Activated T-cell treated with anti-CD3 and anti-CD28 coated beads, Interleukin-2, amount 50 U/mL, for 1 hour (primary cell): ENCODE results near the gene DLGAP1.
"Not testable (repeated sequence)": the region's sequence is repeated elsewhere in the genome, so short reads cannot be mapped to it uniquely, and the experiment has no call there.

ENCODE experiments used
- DNase-seq: peaks from one replicate; pipeline ENCODE4 v3.0.0-alpha.2; 2020

The DLGAP1 gene

GRCh38 chr18:4384932-4385331, 70.2 kb downstream of the DLGAP1 start:
- DNase-seq, result no peak

- no peak for DNase-seq
Measured at GRCh38 chr18:4374564-4374963, 80.5 kb downstream of the DLGAP1 start.

- no peak for DNase-seq
Measured at GRCh38 chr18:4369705-4370104, 85.4 kb downstream of the DLGAP1 start.

- DNase-seq, result no peak
Measured at GRCh38 chr18:4360221-4360715, 94.8 kb downstream of the DLGAP1 start.

- no peak for DNase-seq
Measured at GRCh38 chr18:4358618-4359017, 96.5 kb downstream of the DLGAP1 start.

GRCh38 chr18:4357579-4357978, 97.5 kb downstream of the DLGAP1 start:
- DNase-seq, result no peak

GRCh38 chr18:4356929-4357328, 98.2 kb downstream of the DLGAP1 start:
- no peak for DNase-seq

GRCh38 chr18:4353853-4354418, 101.2 kb downstream of the DLGAP1 start:
- DNase-seq, result no peak

- DNase-seq, result no peak
Measured at GRCh38 chr18:4352746-4353551, 102.2 kb downstream of the DLGAP1 start.

GRCh38 chr18:4351005-4351404, 104.1 kb downstream of the DLGAP1 start:
- DNase-seq, result no peak

- DNase-seq, result no peak
Measured at GRCh38 chr18:4335386-4335785, 119.7 kb downstream of the DLGAP1 start.

GRCh38 chr18:4333043-4333442, 122.1 kb downstream of the DLGAP1 start:
- DNase-seq, result no peak

- DNase-seq, result no peak
Measured at GRCh38 chr18:4319738-4320677, 135.1 kb downstream of the DLGAP1 start.

- DNase-seq, result no peak
Measured at GRCh38 chr18:4318311-4318710, 136.8 kb downstream of the DLGAP1 start.

- DNase-seq, result not testable (repeated sequence)
Measured at GRCh38 chr18:4311945-4312344, 143.2 kb downstream of the DLGAP1 start.

- no peak for DNase-seq
Measured at GRCh38 chr18:4311136-4311535, 144.0 kb downstream of the DLGAP1 start.

GRCh38 chr18:4309227-4309626, 145.9 kb downstream of the DLGAP1 start:
- no peak for DNase-seq

- DNase-seq, result no peak
Measured at GRCh38 chr18:4308576-4308975, 146.5 kb downstream of the DLGAP1 start.

- no peak for DNase-seq
Measured at GRCh38 chr18:4299395-4299794, 155.7 kb downstream of the DLGAP1 start.

GRCh38 chr18:4293337-4293736, 161.8 kb downstream of the DLGAP1 start:
- DNase-seq, result no peak

- no peak for DNase-seq
Measured at GRCh38 chr18:4292696-4293095, 162.4 kb downstream of the DLGAP1 start.

GRCh38 chr18:4287340-4287739, 167.8 kb downstream of the DLGAP1 start:
- DNase-seq, result not testable (repeated sequence)

- DNase-seq, result no peak
Measured at GRCh38 chr18:4286256-4286655, 168.9 kb downstream of the DLGAP1 start.
